Gastrocnemius medialis (tissue), 4 donors: ENCODE results near the gene GALNT10.

Experiments used
- CTCF ChIP-seq, 5 experiments: fragments of 450-650 bp in 3 of 5; fragments of 200-600 bp in 2 of 5; sonication (generic) in 2 of 5; IDR thresholded peaks in 4 of 5; conservative IDR thresholded peaks in 1 of 5; 1 replicate in 4 of 5; 2 replicates in 1 of 5; pipeline ENCODE4 v1.5.1; 2016 to 2019; ENCODE audit warnings: antibody characterized with exemption in 5 of 5, mild to moderate bottlenecking in 3 of 5, moderate library complexity in 3 of 5
- POLR2A ChIP-seq, 2 donors: fragments of 450-650 bp; IDR thresholded peaks; one replicate each; pipeline ENCODE4 v1.6.1; 2017; ENCODE audit warnings: antibody characterized with exemption in 2 of 2, mild to moderate bottlenecking in 2 of 2, moderate library complexity in 2 of 2

GRCh38 chr5:154449786-154450185, 259.3 kb downstream of the GALNT10 start:
- no peak for TF ChIP-seq CTCF (IDR thresholded peaks at IDR 0.05 in 4 of 5, conservative IDR thresholded peaks at IDR 0.05 in 1 of 5)
- no peak for TF ChIP-seq POLR2A (IDR thresholded peaks at IDR 0.05)
